SK-N-SH (cell line): ENCODE measurements around the gene AP2A1.

Experiments used
- EP300 ChIP-seq, 2 experiments: IDR thresholded peaks; 2 replicates each; pipeline versions ENCODE4 v1.4.0 to v1.6.1; 2012; ENCODE audit warnings: borderline replicate concordance in 1 of 2, low read depth in 1 of 2, low read length in 1 of 2
- FOSL2 ChIP-seq: IDR thresholded peaks from 2 replicates; pipeline ENCODE4 v1.4.0; 2012; ENCODE audit warnings: low read depth, mild to moderate bottlenecking, moderate library complexity, borderline replicate concordance
- NFIC ChIP-seq: IDR thresholded peaks from 2 replicates; pipeline ENCODE4 v1.4.0; 2012; ENCODE audit warnings: borderline replicate concordance
- NRF1 ChIP-seq: IDR thresholded peaks from 2 replicates; pipeline ENCODE4 v1.6.1; 2012; ENCODE audit warnings: low read depth, mild to moderate bottlenecking, low read length
- POLR2AphosphoS5 ChIP-seq: IDR thresholded peaks from 2 replicates; pipeline ENCODE4 v1.6.1; 2012; ENCODE audit warnings: low read depth, low read length
- RAD21 ChIP-seq: IDR thresholded peaks from 2 replicates; pipeline ENCODE4 v1.6.1; 2012; ENCODE audit warnings: mild to moderate bottlenecking, low read length
- TAF1 ChIP-seq: IDR thresholded peaks from 2 replicates; pipeline ENCODE4 v1.6.1; 2012; ENCODE audit warnings: low read depth, mild to moderate bottlenecking, low read length, moderate library complexity, borderline replicate concordance
- TEAD4 ChIP-seq: IDR thresholded peaks from 2 replicates; pipeline ENCODE4 v1.4.0; 2012; ENCODE audit warnings: mild to moderate bottlenecking, borderline replicate concordance; ENCODE audit not compliant: insufficient read depth
- TF ChIP-seq, protein P1 (sequence below): fragments of 200-600 bp; sonication (generic); IDR thresholded peaks from 2 replicates; pipeline ENCODE4 v1.6.1; 2017; ENCODE audit warnings: antibody characterized with exemption, mild to moderate bottlenecking, moderate library complexity

DNA sequence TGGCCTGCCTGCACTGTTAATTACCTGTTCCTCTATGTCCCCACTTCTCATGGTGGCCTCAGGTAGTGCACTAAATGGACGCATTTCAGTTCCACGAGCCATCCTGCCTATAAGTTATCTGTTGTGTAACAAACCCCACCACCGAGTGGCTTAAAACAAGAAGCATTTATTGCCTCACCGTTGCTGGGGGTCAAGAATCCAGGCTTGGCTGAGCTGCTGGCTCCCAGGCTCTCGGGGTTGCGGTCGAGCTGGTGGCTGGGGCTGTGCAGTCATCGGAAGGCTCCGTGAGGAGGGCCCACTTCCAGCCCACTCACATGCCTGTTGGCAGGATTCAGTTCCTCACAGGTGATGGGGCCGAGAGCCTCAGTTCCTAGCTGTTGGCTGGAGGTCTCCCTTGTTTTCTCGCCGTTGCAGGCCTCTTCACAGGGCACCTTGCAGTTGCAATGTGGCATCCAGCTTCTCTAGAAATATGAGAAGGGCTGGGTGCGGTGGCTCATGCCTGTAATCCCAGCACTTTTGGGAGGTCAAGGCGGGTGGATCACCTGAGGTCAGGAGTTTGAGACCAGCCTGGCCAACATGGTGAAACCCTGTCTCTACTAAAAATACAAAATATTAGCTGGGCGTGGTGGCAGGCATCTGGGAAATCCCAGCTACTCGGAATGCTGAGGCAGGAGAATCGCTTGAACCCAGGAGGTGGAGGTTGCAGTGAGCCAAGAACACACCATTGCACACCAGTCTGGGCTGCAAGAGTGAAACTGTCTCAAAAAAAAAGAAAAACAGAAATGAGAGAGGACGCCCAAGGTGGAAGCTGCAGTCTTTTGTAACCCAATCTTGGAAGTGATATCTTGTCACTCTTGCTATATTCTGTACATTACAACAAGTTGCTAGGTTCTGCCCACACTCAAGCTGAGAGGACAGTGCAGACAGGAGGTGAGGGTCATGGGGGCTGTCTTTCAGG is 77.6 kb downstream of the AP2A1 start:
- TF ChIP-seq, protein P1, sequence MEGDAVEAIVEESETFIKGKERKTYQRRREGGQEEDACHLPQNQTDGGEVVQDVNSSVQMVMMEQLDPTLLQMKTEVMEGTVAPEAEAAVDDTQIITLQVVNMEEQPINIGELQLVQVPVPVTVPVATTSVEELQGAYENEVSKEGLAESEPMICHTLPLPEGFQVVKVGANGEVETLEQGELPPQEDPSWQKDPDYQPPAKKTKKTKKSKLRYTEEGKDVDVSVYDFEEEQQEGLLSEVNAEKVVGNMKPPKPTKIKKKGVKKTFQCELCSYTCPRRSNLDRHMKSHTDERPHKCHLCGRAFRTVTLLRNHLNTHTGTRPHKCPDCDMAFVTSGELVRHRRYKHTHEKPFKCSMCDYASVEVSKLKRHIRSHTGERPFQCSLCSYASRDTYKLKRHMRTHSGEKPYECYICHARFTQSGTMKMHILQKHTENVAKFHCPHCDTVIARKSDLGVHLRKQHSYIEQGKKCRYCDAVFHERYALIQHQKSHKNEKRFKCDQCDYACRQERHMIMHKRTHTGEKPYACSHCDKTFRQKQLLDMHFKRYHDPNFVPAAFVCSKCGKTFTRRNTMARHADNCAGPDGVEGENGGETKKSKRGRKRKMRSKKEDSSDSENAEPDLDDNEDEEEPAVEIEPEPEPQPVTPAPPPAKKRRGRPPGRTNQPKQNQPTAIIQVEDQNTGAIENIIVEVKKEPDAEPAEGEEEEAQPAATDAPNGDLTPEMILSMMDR = no peak
- TF ChIP-seq FOSL2 = no peak
- no peak for TF ChIP-seq TAF1
- no peak for TF ChIP-seq NFIC
- TF ChIP-seq NRF1 = no peak
- no peak for TF ChIP-seq RAD21
- no peak for TF ChIP-seq POLR2AphosphoS5
- no peak for TF ChIP-seq EP300 (IDR thresholded peaks at IDR 0.05; ENCODE audit: borderline replicate concordance in 1 of 2, low read depth in 1 of 2, low read length in 1 of 2)
- TF ChIP-seq TEAD4 = no peak
